Neural crest cell (in vitro differentiated cells): ENCODE data around the gene GCK. TPM values are rescaled to one million over a fixed set of nuclear protein-coding genes. Genes with fewer than 3 reads are reported as not detected.
A peak's percentile ranks its signal among the peaks of the same experiment; 100 is the strongest.

Experiments
- DNase-seq: peaks from one replicate; pipeline ENCODE4 v3.0.0; 2021; ENCODE audit warnings: low read depth, mixed read lengths, low spot score
- H3K27ac Mint-ChIP-seq: one replicate; pipeline ENCODE4 v1.8.0; 2021; ENCODE audit warnings: mild to moderate bottlenecking, mixed read lengths; ENCODE audit not compliant: unreplicated experiment
- H3K27me3 Mint-ChIP-seq: 2 replicates; pipeline ENCODE4 v1.8.0; 2021; ENCODE audit warnings: low read depth, mild to moderate bottlenecking, mixed read lengths
- H3K36me3 Mint-ChIP-seq: 2 replicates; pipeline ENCODE4 v1.8.0; 2021; ENCODE audit warnings: low read depth, mild to moderate bottlenecking, mixed read lengths
- H3K4me1 Mint-ChIP-seq: 2 replicates; pipeline ENCODE4 v1.8.0; 2021; ENCODE audit warnings: mixed read lengths
- H3K4me3 Mint-ChIP-seq: one replicate; pipeline ENCODE4 v1.8.0; 2021; ENCODE audit warnings: mild to moderate bottlenecking, mixed read lengths
- H3K9me3 Mint-ChIP-seq: 2 replicates; pipeline ENCODE4 v1.8.0; 2021; ENCODE audit warnings: mixed read lengths
- total RNA-seq: library from RNA; stranded (reverse); gene quantifications from 2 replicates; pipeline ENCODE4 v1.2.1, GENCODE V29; 2021
- TF ChIP-seq, protein P1 (sequence below): fragments of 200-600 bp; sonication (generic); conservative IDR thresholded peaks from 2 replicates; pipeline ENCODE4 v1.5.0; 2021; ENCODE audit warnings: antibody characterized with exemption, mild to moderate bottlenecking

Gene GCK
- total RNA-seq, 1 donor from 2014 or later, result 0.42 TPM

DNA sequence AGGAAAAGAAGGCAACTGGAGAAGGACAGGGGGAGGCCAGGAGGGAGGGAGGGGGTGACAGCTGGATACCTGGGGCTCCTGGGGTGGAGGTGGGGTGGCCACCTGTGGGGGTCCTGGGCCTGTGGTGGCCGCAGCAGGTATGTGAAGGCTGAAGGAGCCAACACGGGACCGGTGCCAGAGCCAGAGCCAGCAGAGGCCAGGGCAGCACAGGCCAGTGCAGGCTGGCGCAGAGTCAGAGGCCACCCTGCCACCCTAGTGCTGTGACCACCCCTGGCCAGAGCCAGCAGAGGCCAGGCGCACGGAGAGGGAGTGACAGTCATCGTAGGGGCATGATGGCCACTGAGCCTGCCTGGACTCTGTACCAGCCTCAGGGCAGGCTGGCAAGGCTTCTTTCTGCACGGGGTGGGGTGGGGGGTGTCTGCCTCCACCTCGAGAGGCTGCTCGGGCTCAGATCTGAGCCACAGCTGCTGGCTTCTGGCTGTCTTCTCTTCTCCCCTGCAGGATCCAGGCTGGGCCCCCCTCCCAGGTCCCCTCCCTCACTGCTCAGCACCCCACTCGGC, 40.4 kb upstream of the GCK start:
- no peak overlapping the region for H3K4me3 Mint-ChIP-seq
- H3K27ac Mint-ChIP-seq, result no peak overlapping the region
- no peaks in the 10 kb centered on the region for H3K9me3 Mint-ChIP-seq
- H3K36me3 Mint-ChIP-seq, result no peaks in the 10 kb centered on the region
- TF ChIP-seq, protein P1, sequence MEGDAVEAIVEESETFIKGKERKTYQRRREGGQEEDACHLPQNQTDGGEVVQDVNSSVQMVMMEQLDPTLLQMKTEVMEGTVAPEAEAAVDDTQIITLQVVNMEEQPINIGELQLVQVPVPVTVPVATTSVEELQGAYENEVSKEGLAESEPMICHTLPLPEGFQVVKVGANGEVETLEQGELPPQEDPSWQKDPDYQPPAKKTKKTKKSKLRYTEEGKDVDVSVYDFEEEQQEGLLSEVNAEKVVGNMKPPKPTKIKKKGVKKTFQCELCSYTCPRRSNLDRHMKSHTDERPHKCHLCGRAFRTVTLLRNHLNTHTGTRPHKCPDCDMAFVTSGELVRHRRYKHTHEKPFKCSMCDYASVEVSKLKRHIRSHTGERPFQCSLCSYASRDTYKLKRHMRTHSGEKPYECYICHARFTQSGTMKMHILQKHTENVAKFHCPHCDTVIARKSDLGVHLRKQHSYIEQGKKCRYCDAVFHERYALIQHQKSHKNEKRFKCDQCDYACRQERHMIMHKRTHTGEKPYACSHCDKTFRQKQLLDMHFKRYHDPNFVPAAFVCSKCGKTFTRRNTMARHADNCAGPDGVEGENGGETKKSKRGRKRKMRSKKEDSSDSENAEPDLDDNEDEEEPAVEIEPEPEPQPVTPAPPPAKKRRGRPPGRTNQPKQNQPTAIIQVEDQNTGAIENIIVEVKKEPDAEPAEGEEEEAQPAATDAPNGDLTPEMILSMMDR, result no peak
- no peaks in the 10 kb centered on the region for H3K4me1 Mint-ChIP-seq
- no peak for DNase-seq
- no peaks in the 10 kb centered on the region for H3K27me3 Mint-ChIP-seq

DNA sequence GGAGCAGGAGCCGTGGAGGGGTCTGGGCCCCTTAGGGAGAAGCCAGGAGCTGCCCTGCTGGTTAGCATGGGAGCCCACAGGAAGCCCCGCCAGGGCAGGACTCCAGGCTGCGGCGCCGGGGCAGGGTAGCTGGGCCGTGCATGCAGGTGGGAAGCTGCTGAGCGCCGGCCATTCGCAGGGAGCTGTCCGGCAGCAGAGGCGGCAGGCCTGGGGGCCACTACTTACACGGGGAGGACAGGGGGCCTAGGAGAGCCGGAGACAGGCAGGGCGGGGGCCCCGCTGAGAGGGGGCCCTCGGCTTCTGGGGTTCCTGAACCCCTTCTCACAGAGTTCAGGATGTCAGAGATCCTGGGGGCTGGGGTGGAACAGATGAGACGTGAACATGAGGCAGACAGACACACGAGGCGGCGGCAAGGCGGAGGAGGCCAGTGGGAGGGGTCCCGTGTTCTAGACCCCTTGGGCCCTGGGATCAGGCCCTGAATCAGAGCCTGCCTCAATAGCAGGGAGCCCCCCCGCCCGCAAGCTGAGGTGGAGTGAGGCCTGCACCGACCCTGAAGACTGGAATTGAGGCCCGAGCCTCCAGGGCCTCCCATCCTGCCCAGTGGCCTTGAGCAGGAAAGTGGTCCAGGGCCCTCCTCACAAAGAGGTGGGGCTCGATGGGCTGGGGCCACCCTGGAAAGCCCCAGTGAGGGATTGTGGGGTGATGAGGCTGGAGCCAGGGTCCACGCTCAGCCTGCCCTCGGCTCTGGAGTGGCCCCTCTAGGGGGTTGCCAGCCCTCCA, 39.5 kb upstream of the GCK start:
- Mint-ChIP-seq H3K4me3 (no peak overlapping the region), H3K9me3 (no peaks in the 10 kb centered on the region), H3K27ac (no peak overlapping the region), H3K36me3 (no peaks in the 10 kb centered on the region), H3K27me3 (peaks cover 4% of the 10 kb centered on the region), H3K4me1 (peaks cover 3% of the 10 kb centered on the region)
- TF ChIP-seq, protein P1, result no peak
- DNase-seq, result no peak

DNA sequence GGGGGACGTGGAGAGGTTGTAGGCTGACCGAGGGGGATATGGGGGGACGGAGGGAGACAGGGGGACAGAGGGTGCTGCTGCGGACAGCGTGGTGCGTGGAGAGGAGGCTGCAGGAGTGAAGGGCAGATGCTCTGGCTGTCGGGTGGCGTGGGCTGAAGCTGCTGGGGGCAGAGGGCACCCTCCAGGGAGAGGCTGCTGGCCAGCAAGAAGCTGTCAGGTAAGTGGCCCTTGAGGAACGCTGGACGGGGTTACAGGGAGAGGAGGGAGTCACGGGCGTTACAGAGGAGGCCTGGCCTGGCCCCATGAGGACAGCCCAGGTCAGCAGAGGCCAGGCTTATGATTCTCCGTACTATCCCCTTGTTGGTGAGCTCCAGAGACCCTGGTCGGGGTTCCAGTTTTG, 38.7 kb upstream of the GCK start:
- peak overlapping the region; percentile 62 for H3K27ac Mint-ChIP-seq
- H3K9me3 Mint-ChIP-seq, result no peaks in the 10 kb centered on the region
- peaks cover 6% of the 10 kb centered on the region for H3K4me1 Mint-ChIP-seq
- TF ChIP-seq, protein P1, result no peak
- DNase-seq, result no peak
- H3K4me3 Mint-ChIP-seq, result no peak overlapping the region
- no peaks in the 10 kb centered on the region for H3K36me3 Mint-ChIP-seq
- H3K27me3 Mint-ChIP-seq, result peaks cover 6% of the 10 kb centered on the region

DNA sequence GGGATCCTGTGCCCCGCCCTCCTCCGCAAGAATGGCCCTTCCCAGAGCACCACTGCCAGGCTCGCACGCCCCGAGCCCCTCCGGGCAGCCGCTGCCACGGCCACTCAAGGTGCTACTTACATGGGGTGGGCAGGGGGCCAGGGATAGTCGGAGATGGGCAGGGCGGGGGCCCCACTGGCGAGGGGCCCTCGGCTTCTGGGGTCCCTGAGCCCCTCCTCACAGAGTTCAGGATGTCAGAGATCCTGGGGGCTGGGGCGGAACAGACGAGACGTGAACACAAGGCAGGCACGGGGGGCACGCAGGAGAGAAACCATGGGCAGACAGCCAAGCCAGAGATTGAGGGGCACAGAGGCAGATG, 37.1 kb upstream of the GCK start:
- DNase-seq, result no peak
- H3K4me3 Mint-ChIP-seq, result no peak overlapping the region
- H3K9me3 Mint-ChIP-seq, result no peaks in the 10 kb centered on the region
- TF ChIP-seq, protein P1, result no peak
- H3K4me1 Mint-ChIP-seq, result peaks cover 6% of the 10 kb centered on the region
- no peaks in the 10 kb centered on the region for H3K36me3 Mint-ChIP-seq
- peaks cover 6% of the 10 kb centered on the region for H3K27me3 Mint-ChIP-seq
- H3K27ac Mint-ChIP-seq, result no peak overlapping the region

DNA sequence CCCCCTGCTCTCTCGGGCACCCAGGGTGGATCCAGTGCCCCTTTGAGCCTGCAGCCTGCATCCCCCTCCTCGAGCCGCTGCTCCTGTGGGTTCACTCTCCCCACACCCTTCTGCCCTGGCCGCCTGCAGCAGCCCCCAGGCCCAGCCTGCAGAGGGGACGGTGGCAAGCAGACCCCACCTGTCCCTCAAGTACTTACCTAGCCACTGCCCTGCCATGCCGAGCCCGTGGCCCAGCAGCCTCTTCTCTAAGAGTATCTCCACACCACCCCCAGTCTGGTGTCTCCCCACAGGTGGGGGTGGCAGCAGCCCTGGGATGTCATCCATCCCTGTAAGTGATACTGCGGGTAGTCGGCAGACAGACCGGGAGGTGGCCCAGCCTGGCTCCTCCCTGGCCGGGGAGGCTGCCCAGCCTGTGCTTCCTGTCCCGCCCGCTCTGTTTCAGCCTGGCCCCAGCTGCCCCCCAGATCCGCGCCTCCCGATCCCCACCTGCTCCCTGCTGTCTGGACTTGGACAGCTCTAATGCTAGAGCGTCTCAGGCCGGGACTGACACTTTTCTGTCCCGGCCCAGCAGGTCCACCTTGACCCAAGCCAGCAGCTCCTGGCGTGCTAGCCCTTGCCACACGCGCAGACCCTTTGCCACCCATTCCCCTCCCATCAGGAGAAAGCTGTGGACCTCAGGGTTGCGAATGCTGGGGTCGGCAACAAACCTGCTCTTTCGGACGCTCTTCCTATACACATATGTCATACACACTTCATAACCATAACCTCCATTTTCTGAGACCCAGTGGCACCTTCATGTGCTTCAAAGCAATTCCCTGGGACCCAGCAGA, 36.5 kb upstream of the GCK start:
- H3K4me1 Mint-ChIP-seq, result peaks cover 6% of the 10 kb centered on the region
- TF ChIP-seq, protein P1, result no peak
- DNase-seq, result no peak
- peaks cover 6% of the 10 kb centered on the region for H3K27me3 Mint-ChIP-seq
- H3K36me3 Mint-ChIP-seq, result no peaks in the 10 kb centered on the region
- H3K27ac Mint-ChIP-seq, result no peak overlapping the region
- H3K9me3 Mint-ChIP-seq, result no peaks in the 10 kb centered on the region
- no peak overlapping the region for H3K4me3 Mint-ChIP-seq
